Uterus (tissue), 2 donors: ENCODE results near the gene LIPH.
"Not testable (repeated sequence)": the region's sequence is repeated elsewhere in the genome, so short reads cannot be mapped to it uniquely, and the experiment has no call there.

Source experiments
- POLR2A ChIP-seq, 2 donors: fragments of 450-650 bp; IDR thresholded peaks; one replicate each; pipeline ENCODE4 v1.6.1; 2016; ENCODE audit warnings: antibody characterized with exemption in 2 of 2, mild to moderate bottlenecking in 1 of 2, moderate library complexity in 1 of 2
- TF ChIP-seq, protein P1 (sequence below), 4 experiments: fragments of 200-600 bp in 2 of 4; fragments of 450-650 bp in 2 of 4; sonication (generic) in 2 of 4; IDR thresholded peaks; one replicate each; pipeline ENCODE4 v1.5.1; 2016 to 2019; ENCODE audit warnings: antibody characterized with exemption in 4 of 4, mild to moderate bottlenecking in 2 of 4, moderate library complexity in 1 of 4

DNA sequence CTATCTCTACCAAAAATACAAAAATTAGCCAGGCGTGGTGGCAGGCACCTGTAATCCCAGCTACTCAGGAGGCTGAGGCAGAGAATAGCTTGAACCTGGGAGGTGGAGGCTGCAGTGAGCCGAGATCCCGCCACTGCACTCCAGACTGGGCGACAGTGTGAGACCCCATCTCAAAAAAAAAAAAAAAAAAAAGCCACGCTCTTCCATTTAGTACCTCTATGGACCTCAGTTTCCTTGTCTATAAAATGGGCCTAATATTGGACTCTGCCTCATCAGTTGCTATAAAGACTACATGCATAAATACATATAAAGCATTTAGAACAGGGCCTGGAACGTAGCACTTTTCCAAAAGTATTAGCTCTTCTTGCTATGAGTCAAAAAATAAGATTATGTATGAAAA is 77.5 kb downstream of the LIPH start:
- TF ChIP-seq, protein P1, sequence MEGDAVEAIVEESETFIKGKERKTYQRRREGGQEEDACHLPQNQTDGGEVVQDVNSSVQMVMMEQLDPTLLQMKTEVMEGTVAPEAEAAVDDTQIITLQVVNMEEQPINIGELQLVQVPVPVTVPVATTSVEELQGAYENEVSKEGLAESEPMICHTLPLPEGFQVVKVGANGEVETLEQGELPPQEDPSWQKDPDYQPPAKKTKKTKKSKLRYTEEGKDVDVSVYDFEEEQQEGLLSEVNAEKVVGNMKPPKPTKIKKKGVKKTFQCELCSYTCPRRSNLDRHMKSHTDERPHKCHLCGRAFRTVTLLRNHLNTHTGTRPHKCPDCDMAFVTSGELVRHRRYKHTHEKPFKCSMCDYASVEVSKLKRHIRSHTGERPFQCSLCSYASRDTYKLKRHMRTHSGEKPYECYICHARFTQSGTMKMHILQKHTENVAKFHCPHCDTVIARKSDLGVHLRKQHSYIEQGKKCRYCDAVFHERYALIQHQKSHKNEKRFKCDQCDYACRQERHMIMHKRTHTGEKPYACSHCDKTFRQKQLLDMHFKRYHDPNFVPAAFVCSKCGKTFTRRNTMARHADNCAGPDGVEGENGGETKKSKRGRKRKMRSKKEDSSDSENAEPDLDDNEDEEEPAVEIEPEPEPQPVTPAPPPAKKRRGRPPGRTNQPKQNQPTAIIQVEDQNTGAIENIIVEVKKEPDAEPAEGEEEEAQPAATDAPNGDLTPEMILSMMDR (IDR thresholded peaks at IDR 0.05) = not testable (repeated sequence)
- TF ChIP-seq POLR2A (IDR thresholded peaks at IDR 0.05) = not testable (repeated sequence)
